Spleen (tissue), 11 donors: ENCODE measurements around the gene BAK1. TPM values are rescaled to one million over a fixed set of nuclear protein-coding genes. Genes with fewer than 3 reads are reported as not detected.

Experiments used
- DNase-seq: peaks from one replicate; pipeline ENCODE4 v3.0.0-alpha.2; 2020
- H3K27ac ChIP-seq, 8 donors: fragments of 200-600 bp; sonication (generic) in 7 of 8; 1 replicate in 4 of 8; 2 replicates in 4 of 8; pipeline versions ENCODE4 v1.5.0 to v1.8.0; 2016 to 2021; ENCODE audit warnings: inconsistent platforms in 4 of 8, mild to moderate bottlenecking in 4 of 8, moderate library complexity in 1 of 8
- H3K27me3 ChIP-seq, 7 donors: fragments of 200-600 bp; sonication (generic) in 6 of 7; replicated peaks in 1 of 7; 1 replicate in 4 of 7; 2 replicates in 3 of 7; pipeline versions ENCODE4 v1.5.0 to v1.8.0; 2016 to 2021; ENCODE audit warnings: inconsistent platforms in 3 of 7, mild to moderate bottlenecking in 1 of 7
- H3K36me3 ChIP-seq, 6 donors: fragments of 200-600 bp; sonication (generic) in 5 of 6; 1 replicate in 4 of 6; 2 replicates in 2 of 6; pipeline versions ENCODE4 v1.5.0 to v1.8.0; 2016 to 2021; ENCODE audit warnings: inconsistent platforms in 2 of 6
- H3K4me1 ChIP-seq, 6 donors: fragments of 200-600 bp; sonication (generic) in 5 of 6; 1 replicate in 3 of 6; 2 replicates in 3 of 6; pipeline versions ENCODE4 v1.5.0 to v1.8.0; 2016 to 2021; ENCODE audit warnings: inconsistent platforms in 3 of 6
- H3K4me3 ChIP-seq, 8 donors: fragments of 200-600 bp; sonication (generic) in 7 of 8; 1 replicate in 4 of 8; 2 replicates in 4 of 8; pipeline versions ENCODE4 v1.5.0 to v1.8.0; 2016 to 2021; ENCODE audit warnings: inconsistent platforms in 4 of 8, mild to moderate bottlenecking in 4 of 8, moderate library complexity in 2 of 8
- H3K9me3 ChIP-seq, 8 donors: fragments of 200-600 bp; sonication (generic) in 7 of 8; 1 replicate in 4 of 8; 2 replicates in 4 of 8; pipeline versions ENCODE4 v1.5.0 to v1.8.0; 2016 to 2021; ENCODE audit warnings: inconsistent platforms in 4 of 8
- CTCF ChIP-seq, 11 experiments: fragments of 200-600 bp in 7 of 11; fragments of 450-650 bp in 4 of 11; sonication (generic) in 4 of 11; IDR thresholded peaks in 8 of 11; conservative IDR thresholded peaks in 3 of 11; 1 replicate in 7 of 11; 2 replicates in 4 of 11; pipeline versions ENCODE4 v1.4.0 to v1.8.0; 2016 to 2021; ENCODE audit warnings: antibody characterized with exemption in 11 of 11, inconsistent platforms in 4 of 11, mild to moderate bottlenecking in 1 of 11
- POLR2A ChIP-seq, 3 donors: fragments of 450-650 bp; IDR thresholded peaks; one replicate each; pipeline ENCODE4 v1.5.1; 2017; ENCODE audit warnings: antibody characterized with exemption in 3 of 3, mild to moderate bottlenecking in 1 of 3
- POLR2AphosphoS5 ChIP-seq, 3 donors: sonication (generic); formaldehyde crosslinking; IDR thresholded peaks; one replicate each; pipeline ENCODE4 v1.5.1; 2017; ENCODE audit warnings: antibody characterized with exemption in 3 of 3
- WGBS, 5 donors: extraction: QIAGEN DNeasy Blood & Tissue Kit in 3 of 5; methylation state at CpG; one replicate each; pipeline versions ENCODE4 v1.1.5 to v1.1.7; 2013 to 2018; 5-methylcytosine and 5-hydroxymethylcytosine counted together
- intact Hi-C: fragments of 100-400 bp; cut with DNase I; formaldehyde crosslinking; loops from one replicate; pipeline ENCODE4 v1.15.0; 2023; ENCODE audit warnings: low total_unique reads
- polyA plus RNA-seq, 3 donors: library from polyadenylated mRNA; stranded (reverse); fragments of 200-250 nt; gene quantifications; one replicate each; pipeline ENCODE4 v1.2.1, GENCODE V29; 2013
- total RNA-seq, 7 donors: library from RNA; depleted of rRNA in 3 of 7; stranded (reverse); fragments of >200 nt in 3 of 7; fragmentation: NEBNext Ultra II Directional in 4 of 7; extraction: Animal tissue kit (Norgen Biotek cat#: 25700) in 4 of 7; gene quantifications; one replicate each; pipeline versions ENCODE4 v1.1.0 to v1.2.1, GENCODE V29; 2016 to 2021
- donor health status: healthy with polysubstance abuse.
- donor health status: DM: no; HTN: no; CAD: no; lungs with moderate emphysema.
- donor health status: DM: no; HTN: no; CAD: no.
- donor health status: Bipolar disorder and iron deficiency.
- donor health status: healthy.
- donor health status: DM: no; HTN: no; CAD: no.
- donor health status: DM: yes; HTN: yes; CAD: no.

BAK1 gene
- total and polyA plus RNA-seq, 10 donors = 14.9 to 34.4 (median 25.9) TPM

- intact Hi-C loops = loop anchor here (10.0 kb wide), 1 partner anchor 144 kb away; no protein-coding TSS in a partner anchor
- no peaks in the 10 kb centered on the region for H3K27me3 ChIP-seq
- peak overlapping the region; percentile 79 to 96 (median 92) for H3K4me3 ChIP-seq
- H3K9me3 ChIP-seq = no peaks in the 10 kb centered on the region
- H3K36me3 ChIP-seq = peaks cover 0 to 47% (median 36%) of the 10 kb centered on the region in 6 donors
- H3K4me1 ChIP-seq = peaks cover 15 to 61% (median 44%) of the 10 kb centered on the region in 6 donors
- no peak for TF ChIP-seq CTCF (IDR thresholded peaks at IDR 0.05 in 8 of 11, conservative IDR thresholded peaks at IDR 0.05 in 3 of 11)
- TF ChIP-seq POLR2AphosphoS5 (IDR thresholded peaks at IDR 0.05) = peak in 2 of 3 donors; percentile 49 to 52
- TF ChIP-seq POLR2A (IDR thresholded peaks at IDR 0.05) = no peak
- H3K27ac ChIP-seq = peak overlapping the region; percentile 74 to 97 (median 92)
- WGBS, 5 donors = 13 to 21% (median 15%) methylated on average over 8 to 9 of the region's 9 CpGs
- DNase-seq = peak; percentile 86
Measured at GRCh38 chr6:33578588-33579011, 1.5 kb downstream of the BAK1 start.

- intact Hi-C loops = loop anchor here (10.0 kb wide), 1 partner anchor 143 kb away; no protein-coding TSS in a partner anchor
- H3K27ac ChIP-seq = peak overlapping the region; percentile 74 to 97 (median 92)
- H3K4me1 ChIP-seq = peaks cover 15 to 61% (median 44%) of the 10 kb centered on the region in 6 donors
- peaks cover 0 to 51% (median 40%) of the 10 kb centered on the region in 6 donors for H3K36me3 ChIP-seq
- no peaks in the 10 kb centered on the region for H3K9me3 ChIP-seq
- no peaks in the 10 kb centered on the region for H3K27me3 ChIP-seq
- 63 to 76% (median 67%) methylated on average over 7 of the region's 7 CpGs for WGBS, 5 donors
- TF ChIP-seq POLR2A (IDR thresholded peaks at IDR 0.05) = no peak
- TF ChIP-seq CTCF (IDR thresholded peaks at IDR 0.05 in 8 of 11, conservative IDR thresholded peaks at IDR 0.05 in 3 of 11) = no peak
- TF ChIP-seq POLR2AphosphoS5 (IDR thresholded peaks at IDR 0.05) = no peak
- H3K4me3 ChIP-seq = peak overlapping the region; percentile 79 to 96 (median 92)
- no peak for DNase-seq
Measured at GRCh38 chr6:33578164-33578563, 1.9 kb downstream of the BAK1 start.

- WGBS, 5 donors = 74 to 86% (median 77%) methylated on average over 4 to 6 of the region's 6 CpGs
- peak overlapping the region in 7 of 8 donors; percentile 79 to 96 (median 91) for H3K4me3 ChIP-seq
- H3K27ac ChIP-seq = peak overlapping the region; percentile 74 to 97 (median 92)
Measured at GRCh38 chr6:33577718-33578117, 2.4 kb downstream of the BAK1 start.

More at GRCh38 chr6:33577718-33578117, 2.4 kb downstream of the BAK1 start:
- intact Hi-C loops = loop anchor here (10.0 kb wide), 1 partner anchor 143 kb away; no protein-coding TSS in a partner anchor
- Histone ChIP-seq H3K9me3 (no peaks in the 10 kb centered on the region), H3K27me3 (no peaks in the 10 kb centered on the region), H3K36me3 (peaks cover 0 to 56% (median 40%) of the 10 kb centered on the region in 6 donors), H3K4me1 (peaks cover 15 to 61% (median 44%) of the 10 kb centered on the region in 6 donors)
- TF ChIP-seq POLR2AphosphoS5 (IDR thresholded peaks at IDR 0.05) = no peak
- no peak for TF ChIP-seq POLR2A (IDR thresholded peaks at IDR 0.05)
- no peak for TF ChIP-seq CTCF (IDR thresholded peaks at IDR 0.05 in 8 of 11, conservative IDR thresholded peaks at IDR 0.05 in 3 of 11)
- DNase-seq = peak; percentile 75
